Stimulated activated CD4-positive, alpha-beta T cell treated with anti-CD3 and anti-CD28 coated beads, Interleukin-2, amount 100 ng/mL, for 24 hours (primary cell): Measurements from ENCODE around the gene ZMYM2.
A peak's percentile ranks its signal among the peaks of the same experiment; 100 is the strongest.

Experiments used
- DNase-seq, 2 donors: peaks; one replicate each; pipeline ENCODE4 v3.0.0-alpha.2; 2020

The ZMYM2 gene

GRCh38 chr13:20109037-20109436 lies 150.5 kb downstream of the ZMYM2 start:
- no peak for DNase-seq

DNA sequence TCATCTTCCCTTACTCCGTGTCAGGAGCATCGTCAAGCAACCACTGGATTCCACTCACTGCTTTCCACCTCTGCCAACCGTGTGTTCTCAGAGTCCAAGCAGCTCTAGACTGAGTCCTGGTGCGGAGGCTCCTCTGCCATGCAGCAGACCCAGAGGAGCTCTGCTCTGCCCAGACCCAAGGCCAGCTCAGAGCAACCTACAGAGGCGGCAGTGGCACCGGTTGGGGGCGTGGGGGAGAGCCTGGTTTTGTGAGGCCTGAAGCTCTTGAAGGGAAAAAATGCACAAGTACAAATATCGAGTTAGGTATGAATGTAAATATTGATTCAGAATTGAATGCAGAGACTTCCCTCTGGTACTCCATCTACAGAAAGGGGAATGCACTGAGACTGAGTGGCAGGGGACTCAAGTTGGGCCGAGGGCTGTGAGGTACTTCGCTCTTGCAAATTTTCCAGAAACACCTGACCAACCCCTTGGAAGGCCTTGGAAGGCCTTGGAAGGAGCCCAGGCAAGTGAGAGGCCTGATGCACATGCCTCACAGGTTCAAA lies 155.6 kb downstream of the ZMYM2 start:
- DNase-seq: no peak

- DNase-seq: no peak
Measured at GRCh38 chr13:20116213-20116612, 157.7 kb downstream of the ZMYM2 start.

GRCh38 chr13:20118268-20119140 lies 160.0 kb downstream of the ZMYM2 start:
- DNase-seq: peak in 1 of 2 donors; percentile 42

- no peak for DNase-seq
Measured at GRCh38 chr13:20119960-20120359, 161.4 kb downstream of the ZMYM2 start.

DNA sequence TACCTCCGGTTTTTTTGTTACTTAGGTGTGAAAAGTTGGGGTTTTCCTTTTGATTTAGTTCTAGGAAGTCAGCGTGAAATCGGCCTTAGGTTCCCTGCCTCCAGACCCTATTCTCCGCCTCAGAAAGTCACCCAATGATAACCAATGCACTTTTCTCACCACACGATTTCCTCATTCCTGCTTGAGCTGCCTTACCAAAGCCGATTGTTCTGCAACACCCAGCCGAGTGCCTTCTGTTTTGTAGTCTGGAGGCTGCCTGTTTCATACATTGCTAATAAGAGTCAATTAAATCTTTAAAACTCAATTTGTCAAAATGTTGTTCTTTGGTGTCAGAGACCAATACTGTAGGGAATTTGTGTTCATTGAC lies 162.6 kb downstream of the ZMYM2 start:
- no peak for DNase-seq

GRCh38 chr13:20124303-20124702 lies 165.8 kb downstream of the ZMYM2 start:
- no peak for DNase-seq

DNA sequence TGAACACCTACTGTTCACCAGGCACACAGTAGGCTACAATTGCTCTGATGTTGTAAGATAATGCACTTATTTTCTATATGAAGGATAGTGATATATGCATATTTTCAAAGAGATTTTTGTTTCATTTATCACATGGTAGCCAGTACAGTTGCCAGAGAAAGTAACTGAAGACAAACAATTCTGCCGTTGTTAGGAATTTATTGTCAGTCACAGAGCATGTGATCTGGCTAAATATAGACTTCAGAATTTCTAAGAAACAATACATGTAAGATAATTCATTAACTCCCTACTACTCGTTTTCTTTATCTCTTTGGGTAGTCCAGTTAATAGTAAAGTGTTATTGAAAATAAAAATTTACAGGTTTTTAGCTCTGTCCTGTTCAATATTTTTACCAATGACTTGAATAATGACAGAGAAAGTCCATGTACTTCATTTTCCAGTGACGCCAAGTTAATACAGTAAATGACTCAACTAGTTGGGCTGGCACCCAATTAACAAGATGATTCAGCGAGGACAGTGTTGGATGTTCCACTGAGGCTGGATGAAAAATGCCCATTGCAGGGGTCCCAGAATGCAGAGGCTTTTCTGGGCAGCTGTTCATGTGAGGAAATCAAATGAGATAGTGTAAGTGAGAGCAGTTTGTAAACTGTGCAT lies 166.7 kb downstream of the ZMYM2 start:
- DNase-seq: no peak

- DNase-seq: no peak
Measured at GRCh38 chr13:20125783-20126165, 167.2 kb downstream of the ZMYM2 start.

GRCh38 chr13:20126541-20127261 lies 168.2 kb downstream of the ZMYM2 start:
- DNase-seq: no peak

GRCh38 chr13:20127262-20127561 lies 168.7 kb downstream of the ZMYM2 start:
- DNase-seq: peak in 1 of 2 donors; percentile 5

DNA sequence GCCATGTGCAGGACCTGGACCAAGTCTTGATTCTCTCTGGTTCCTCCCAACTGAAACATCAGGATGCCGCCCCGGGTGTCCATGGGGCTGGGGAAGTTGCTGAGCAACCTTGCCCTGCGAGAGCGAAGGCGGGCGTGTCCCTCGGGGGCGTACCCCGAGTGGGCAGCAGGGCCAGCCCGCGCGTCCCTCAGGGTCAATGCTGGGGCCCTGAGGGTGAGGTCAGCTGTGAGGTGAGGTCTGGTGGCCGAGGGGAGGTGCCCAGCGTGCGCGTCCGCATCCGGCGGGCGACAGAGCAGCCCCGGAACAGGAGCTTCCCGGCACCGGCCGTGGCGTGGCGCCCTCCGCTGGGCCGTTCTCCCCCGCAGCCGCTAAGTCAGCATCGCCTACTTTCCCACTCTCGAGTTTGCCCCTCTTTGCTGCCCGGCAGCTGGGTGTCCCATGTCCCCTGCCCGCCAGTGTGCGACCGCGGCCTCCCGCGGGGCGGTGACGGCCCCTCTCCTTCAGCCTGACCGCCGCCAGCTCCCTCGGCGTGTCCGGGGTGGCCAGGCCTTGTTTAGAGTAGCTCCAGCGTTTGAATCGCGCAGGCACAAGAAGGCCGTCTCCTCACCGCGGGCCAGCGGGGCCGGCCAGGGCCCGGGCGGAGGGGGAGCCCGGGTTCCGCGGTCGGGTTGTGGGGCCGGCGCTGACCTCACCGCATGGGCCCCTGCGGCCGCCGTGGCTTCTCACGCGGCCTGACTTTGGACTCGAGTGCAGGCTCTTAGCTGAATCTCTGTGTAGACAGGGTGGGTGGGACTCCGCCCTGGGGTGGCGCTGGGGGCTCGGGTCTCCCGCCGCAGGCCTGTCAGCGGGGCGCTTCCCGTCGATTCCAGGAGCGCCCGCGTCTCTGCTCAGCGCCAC lies 169.3 kb downstream of the ZMYM2 start:
- peak; percentile 32 to 53 for DNase-seq

GRCh38 chr13:20128459-20128931 lies 170.0 kb downstream of the ZMYM2 start:
- DNase-seq: peak in 1 of 2 donors; percentile 20

DNA sequence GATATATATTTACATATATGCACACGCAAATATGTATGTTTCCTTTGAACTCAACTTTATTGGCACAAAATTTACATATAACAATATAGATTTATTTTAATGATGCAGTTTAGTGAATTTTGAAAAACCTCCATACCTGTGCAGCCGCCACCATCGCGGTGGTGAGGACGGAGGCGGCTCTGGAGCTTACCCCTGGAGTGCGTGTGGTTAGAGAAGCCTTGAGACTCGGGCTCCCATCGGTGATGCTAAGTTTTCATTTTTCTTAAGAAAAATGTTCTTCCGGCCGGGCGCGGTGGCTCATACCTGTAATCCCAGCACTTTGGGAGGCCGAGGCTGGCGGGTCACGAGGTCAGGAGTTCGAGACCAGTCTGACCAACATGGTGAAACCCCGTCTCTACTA lies 170.5 kb downstream of the ZMYM2 start:
- no peak for DNase-seq

DNA sequence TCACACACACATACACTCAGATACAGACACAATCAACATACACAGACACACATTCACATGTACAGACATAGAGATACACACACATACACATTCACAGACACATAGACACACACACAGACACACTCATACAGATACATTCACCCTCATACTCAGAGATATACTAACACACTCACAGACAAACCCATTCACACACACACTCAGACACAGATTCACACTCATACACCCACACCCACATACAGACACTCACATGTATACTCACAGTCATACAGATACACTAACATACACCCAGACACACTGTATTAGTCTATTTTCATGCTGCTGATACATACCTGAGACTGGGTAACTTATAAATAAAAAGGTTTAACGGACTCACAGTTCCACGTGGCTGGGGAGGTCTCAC lies 171.5 kb downstream of the ZMYM2 start:
- DNase-seq: no peak

DNA sequence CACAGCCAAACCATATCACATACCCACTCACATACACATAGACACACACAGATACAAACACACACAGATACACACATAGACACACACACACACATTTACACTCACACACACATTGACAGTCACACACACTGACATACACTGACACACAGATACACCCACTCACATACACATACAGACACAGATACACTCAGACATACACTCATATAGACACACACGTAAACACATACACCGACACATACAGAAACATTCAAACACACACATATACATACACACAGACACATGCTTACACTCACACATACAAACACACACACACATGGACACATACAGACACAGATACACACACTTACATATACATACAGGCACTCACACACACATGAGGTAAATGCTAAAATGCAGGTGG lies 172.1 kb downstream of the ZMYM2 start:
- DNase-seq: no peak

GRCh38 chr13:20131057-20131832 lies 172.7 kb downstream of the ZMYM2 start:
- DNase-seq: peak in 1 of 2 donors; percentile 16

DNA sequence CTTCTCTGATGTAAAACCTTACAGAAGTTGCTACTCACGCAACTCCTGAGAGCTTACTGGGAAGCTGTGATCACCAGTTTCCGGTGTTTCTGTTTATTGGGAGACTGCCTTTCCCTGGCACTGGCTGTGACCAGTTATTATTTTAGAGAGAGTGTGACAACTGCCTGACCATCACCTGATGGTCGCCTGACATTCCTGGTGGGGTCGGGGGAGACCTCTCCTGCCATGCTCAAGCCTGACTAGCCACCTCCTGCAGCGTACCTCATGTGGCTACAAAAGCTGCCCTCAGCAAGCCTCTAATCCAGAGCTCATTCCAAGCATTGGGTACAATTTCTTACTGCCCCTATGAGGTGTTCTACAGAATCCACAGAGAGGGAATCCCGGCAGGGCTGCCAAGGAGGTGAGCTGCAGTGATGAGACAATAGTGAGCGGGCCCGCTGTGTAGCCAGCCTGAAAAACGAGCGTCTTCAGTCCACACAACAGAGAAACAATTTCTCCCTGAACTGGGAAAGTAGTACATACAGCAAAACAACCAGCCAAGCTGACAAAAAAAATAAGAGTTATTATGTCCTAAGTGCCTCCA lies 173.6 kb downstream of the ZMYM2 start:
- DNase-seq: peak in 1 of 2 donors; percentile 1

DNA sequence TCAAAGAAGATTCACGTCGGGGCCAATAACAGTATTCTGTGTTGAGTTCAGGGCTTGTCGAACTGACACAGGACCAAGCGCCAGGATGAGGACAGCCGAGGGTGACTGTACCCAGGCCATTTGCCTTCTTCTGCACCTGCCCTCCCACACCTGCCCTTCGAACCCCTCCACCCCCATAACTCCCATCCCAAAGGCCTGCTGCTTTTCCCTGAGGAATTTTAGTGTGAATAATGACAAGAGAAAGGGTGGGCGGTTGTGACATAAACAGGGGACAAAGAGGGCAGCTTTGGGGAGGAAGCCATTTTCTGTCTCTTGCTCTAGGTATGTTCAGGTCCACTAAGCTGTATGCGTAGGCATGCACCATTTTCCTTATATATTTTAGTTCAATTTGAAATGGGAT lies 176.2 kb downstream of the ZMYM2 start:
- DNase-seq: peak in 1 of 2 donors; percentile 4

DNA sequence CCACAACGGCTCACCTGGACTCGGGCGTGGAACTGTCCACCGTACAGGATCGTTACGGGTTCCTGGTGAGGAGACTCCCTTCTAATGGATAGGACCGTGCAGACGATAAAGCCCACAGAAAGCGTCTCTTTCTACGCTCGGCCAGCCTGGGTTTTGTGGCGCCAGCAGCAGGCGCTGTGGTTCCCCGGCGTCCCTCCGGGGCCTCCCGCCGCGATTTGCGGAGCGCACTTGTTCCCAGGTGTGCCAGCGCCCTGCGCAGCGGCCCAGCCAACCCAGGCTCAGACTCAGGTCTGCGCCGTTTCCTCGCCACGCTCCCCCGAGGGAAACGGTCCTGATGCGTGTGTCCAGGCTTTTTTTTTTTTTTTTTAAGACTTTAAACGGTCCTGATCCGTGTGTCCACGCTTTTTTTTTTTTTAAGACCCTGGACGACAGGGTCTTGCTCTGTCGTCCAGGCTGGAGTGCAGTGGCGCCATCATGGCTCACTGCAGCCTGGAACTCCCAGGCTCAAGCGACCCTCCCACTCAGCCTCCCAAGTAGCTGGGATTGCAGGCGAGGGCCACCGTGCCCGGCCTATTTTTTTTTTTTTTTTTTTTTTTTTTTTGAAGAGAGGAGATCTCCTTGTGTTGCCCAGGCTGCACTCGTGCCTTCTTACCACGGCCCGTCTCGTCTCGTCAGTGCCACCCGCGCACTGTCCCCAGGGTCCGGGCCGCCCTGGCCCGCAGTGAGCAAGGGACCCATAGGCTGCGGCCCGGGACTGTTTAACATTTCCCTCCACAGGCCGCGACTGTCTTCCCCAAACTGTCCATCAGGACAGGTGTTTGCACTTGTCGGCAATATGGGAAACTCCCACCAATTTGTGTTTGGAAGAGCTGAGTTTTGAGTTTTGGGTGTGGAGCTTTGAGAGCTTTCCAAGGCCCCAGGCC lies 178.5 kb downstream of the ZMYM2 start:
- DNase-seq: peak; percentile 35 to 73
